ENCODE data around the gene OGDH.

Gene OGDH

DNA sequence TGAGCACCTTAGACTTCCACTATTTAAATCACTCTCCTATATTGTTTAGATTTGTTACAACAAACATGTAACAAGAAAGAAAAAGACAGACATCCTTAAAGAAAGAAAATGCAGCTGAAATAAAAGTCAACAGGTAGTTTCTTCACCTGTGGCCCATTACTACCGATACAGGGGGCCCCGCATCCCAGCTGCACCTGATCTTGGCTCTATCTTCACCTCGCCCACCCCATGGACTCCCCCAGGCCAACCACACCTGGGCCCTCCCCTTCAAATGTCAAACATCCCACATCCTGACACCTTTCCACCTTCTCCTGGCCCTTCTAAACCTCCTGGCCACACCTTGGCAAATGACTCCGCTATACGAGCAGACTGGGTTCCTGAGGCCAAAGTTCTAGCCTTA is 39.7 kb upstream of the OGDH start:
- Histone ChIP-seq H3K9ac (ENCODE audit: low read length) (no peak overlapping the region), H3K9me3 (ENCODE audit: low read length) (no peaks in the 10 kb centered on the region), H4K20me1 (ENCODE audit: insufficient read depth, low read length) (no peaks in the 10 kb centered on the region), H3K4me2 (ENCODE audit: low read length) (no peak overlapping the region), H3K79me2 (ENCODE audit: insufficient read depth, low read length) (no peaks in the 10 kb centered on the region), H3K27me3 (ENCODE audit: insufficient read depth, low read length) (no peaks in the 10 kb centered on the region), H3K4me3 (ENCODE audit: low read depth, low read length, poor library complexity, severe bottlenecking) (no peak overlapping the region), H3K4me1 (ENCODE audit: insufficient read depth, low read length, severe bottlenecking) (no peaks in the 10 kb centered on the region), H3K36me3 (ENCODE audit: insufficient read depth, low read length) (peaks cover 84% of the 10 kb centered on the region), H3K27ac (ENCODE audit: low read depth, low read length, poor library complexity, severe bottlenecking) (no peak overlapping the region), H3F3A (ENCODE audit: insufficient read depth, low read length) (no peaks in the 10 kb centered on the region), H3K9me2 (ENCODE audit: low read depth, low read length) (no peaks in the 10 kb centered on the region), H2AFZ (ENCODE audit: low read length) (no peak overlapping the region)
- TF ChIP-seq CTCF (IDR thresholded peaks at IDR 0.05; ENCODE audit: low read length) (no peak), EZH2 (IDR thresholded peaks at IDR 0.05; ENCODE audit: borderline replicate concordance, low read length) (no peak)

- peaks cover 96% of the 10 kb centered on the region for H3K36me3 ChIP-seq (ENCODE audit: insufficient read depth, low read length)
- H3K9ac ChIP-seq (ENCODE audit: low read length): no peak overlapping the region
- peaks cover 8% of the 10 kb centered on the region for H3K4me1 ChIP-seq (ENCODE audit: insufficient read depth, low read length, severe bottlenecking)
- no peaks in the 10 kb centered on the region for H3K9me2 ChIP-seq (ENCODE audit: low read depth, low read length)
- H3K4me2 ChIP-seq (ENCODE audit: low read length): no peak overlapping the region
- H3K27ac ChIP-seq (ENCODE audit: low read depth, low read length, poor library complexity, severe bottlenecking): no peak overlapping the region
- H3F3A ChIP-seq (ENCODE audit: insufficient read depth, low read length): no peaks in the 10 kb centered on the region
- TF ChIP-seq CTCF (IDR thresholded peaks at IDR 0.05; ENCODE audit: low read length) (no peak), EZH2 (IDR thresholded peaks at IDR 0.05; ENCODE audit: borderline replicate concordance, low read length) (no peak)
- no peaks in the 10 kb centered on the region for H3K27me3 ChIP-seq (ENCODE audit: insufficient read depth, low read length)
- H3K4me3 ChIP-seq (ENCODE audit: low read depth, low read length, poor library complexity, severe bottlenecking): no peak overlapping the region
- H2AFZ ChIP-seq (ENCODE audit: low read length): no peak overlapping the region
- peaks cover 6% of the 10 kb centered on the region for H3K79me2 ChIP-seq (ENCODE audit: insufficient read depth, low read length)
- H3K9me3 ChIP-seq (ENCODE audit: low read length): no peaks in the 10 kb centered on the region
- no peaks in the 10 kb centered on the region for H4K20me1 ChIP-seq (ENCODE audit: insufficient read depth, low read length)
Observed at GRCh38 chr7:44567884-44568283, 38.5 kb upstream of the OGDH start.

GRCh38 chr7:44568771-44569560 is 37.5 kb upstream of the OGDH start:
- no peaks in the 10 kb centered on the region for H3K9me2 ChIP-seq (ENCODE audit: low read depth, low read length)
- H3K27me3 ChIP-seq (ENCODE audit: insufficient read depth, low read length): no peaks in the 10 kb centered on the region
- H3K36me3 ChIP-seq (ENCODE audit: insufficient read depth, low read length): peaks cover 90% of the 10 kb centered on the region
- H3K79me2 ChIP-seq (ENCODE audit: insufficient read depth, low read length): peaks cover 14% of the 10 kb centered on the region
- TF ChIP-seq CTCF (IDR thresholded peaks at IDR 0.05; ENCODE audit: low read length) (no peak), EZH2 (IDR thresholded peaks at IDR 0.05; ENCODE audit: borderline replicate concordance, low read length) (no peak)
- no peaks in the 10 kb centered on the region for H3K9me3 ChIP-seq (ENCODE audit: low read length)
- H3F3A ChIP-seq (ENCODE audit: insufficient read depth, low read length): no peaks in the 10 kb centered on the region
- H3K4me1 ChIP-seq (ENCODE audit: insufficient read depth, low read length, severe bottlenecking): peaks cover 12% of the 10 kb centered on the region
- no peak overlapping the region for H2AFZ ChIP-seq (ENCODE audit: low read length)
- H4K20me1 ChIP-seq (ENCODE audit: insufficient read depth, low read length): no peaks in the 10 kb centered on the region
- no peak overlapping the region for H3K9ac ChIP-seq (ENCODE audit: low read length)
- H3K4me2 ChIP-seq (ENCODE audit: low read length): no peak overlapping the region
- H3K4me3 ChIP-seq (ENCODE audit: low read depth, low read length, poor library complexity, severe bottlenecking): no peak overlapping the region
- H3K27ac ChIP-seq (ENCODE audit: low read depth, low read length, poor library complexity, severe bottlenecking): no peak overlapping the region

Measured in OCI-LY1 (cell line).